ENCODE data around the gene POLQ.

DNA sequence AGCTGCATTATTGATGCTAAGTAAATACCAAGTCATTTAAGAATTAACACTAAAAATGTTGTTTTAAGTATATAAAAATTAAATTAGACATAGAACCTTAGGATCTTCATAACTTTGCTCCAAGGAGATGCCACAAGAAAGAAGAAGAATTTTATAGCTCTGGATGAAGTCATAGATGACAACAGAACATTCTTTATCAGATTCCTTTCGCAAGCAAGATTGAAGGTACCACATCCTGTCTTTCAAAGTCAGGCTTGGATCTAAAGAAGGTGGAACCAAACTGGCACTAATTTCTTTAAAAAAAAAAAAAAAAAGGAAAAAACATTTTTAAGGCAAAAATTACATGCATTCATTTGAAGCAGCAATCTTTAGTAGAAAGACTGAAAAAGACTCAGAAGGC, 62.5 kb downstream of the POLQ start:
- TF ChIP-seq CTCF (IDR thresholded peaks at IDR 0.05; ENCODE audit: low read depth, low read length, missing input control) (no peak), RXRA (IDR thresholded peaks at IDR 0.05) (no peak), ATF3 (IDR thresholded peaks at IDR 0.05) (no peak), RAD21 (IDR thresholded peaks at IDR 0.05) (no peak), NR2F2 (IDR thresholded peaks at IDR 0.05) (no peak), YY1 (IDR thresholded peaks at IDR 0.05) (no peak), REST (IDR thresholded peaks at IDR 0.05) (no peak), HNF4A (conservative IDR thresholded peaks at IDR 0.05) (no peak), ZBTB33 (IDR thresholded peaks at IDR 0.05) (no peak), JUND (IDR thresholded peaks at IDR 0.05) (no peak)
